Kidney (tissue), 14 donors: ENCODE results near the gene PCIF1. TPM values are rescaled to one million over a fixed set of nuclear protein-coding genes. Genes with fewer than 3 reads are reported as not detected.
A peak's percentile ranks its signal among the peaks of the same experiment; 100 is the strongest.
"Not testable (repeated sequence)": the region's sequence is repeated elsewhere in the genome, so short reads cannot be mapped to it uniquely, and the experiment has no call there.

Experiments
- DNase-seq, 5 donors: peaks; one replicate each; pipeline ENCODE4 v3.0.0-alpha.2; 2013 to 2020
- FAIRE-seq: peaks from 2 replicates; lab custom pipeline; 2012; peaks lifted over from hg19 to GRCh38; lab: Jason Lieb, UNC
- H3K27ac ChIP-seq, 2 donors: one replicate each; pipeline ENCODE4 v1.7.0; 2013; ENCODE audit warnings: low read depth in 2 of 2, low read length in 2 of 2, inconsistent platforms in 1 of 2
- H3K27me3 ChIP-seq: one replicate; pipeline ENCODE4 v1.7.1; 2013; ENCODE audit warnings: low read length, inconsistent platforms; ENCODE audit not compliant: control insufficient read depth, insufficient read depth
- H3K36me3 ChIP-seq, 3 donors: one replicate each; pipeline versions ENCODE4 v1.7.0 to v1.7.1; 2013; ENCODE audit warnings: low read length in 3 of 3, control low read depth in 1 of 3, inconsistent platforms in 1 of 3; ENCODE audit not compliant: insufficient read depth in 3 of 3, control insufficient read depth in 2 of 3
- H3K4me1 ChIP-seq, 3 donors: one replicate each; pipeline versions ENCODE4 v1.7.0 to v1.7.1; 2013; ENCODE audit warnings: low read length in 3 of 3, inconsistent platforms in 1 of 3, low read depth in 1 of 3; ENCODE audit not compliant: control insufficient read depth in 2 of 3, insufficient read depth in 2 of 3
- H3K4me3 ChIP-seq, 3 donors: one replicate each; pipeline versions ENCODE4 v1.7.0 to v1.8.1; 2013; ENCODE audit warnings: low read length in 3 of 3, control low read depth in 1 of 3, inconsistent platforms in 1 of 3
- H3K9ac ChIP-seq, 3 donors: one replicate each; pipeline versions ENCODE4 v1.7.0 to v1.7.1; 2013; ENCODE audit warnings: low read length in 3 of 3, control low read depth in 1 of 3, inconsistent platforms in 1 of 3
- H3K9me3 ChIP-seq, 3 donors: one replicate each; pipeline versions ENCODE4 v1.7.0 to v1.7.1; 2013; ENCODE audit warnings: low read length in 3 of 3, control low read depth in 1 of 3, inconsistent platforms in 1 of 3; ENCODE audit not compliant: control insufficient read depth in 2 of 3, insufficient read depth in 1 of 3
- CTCF ChIP-seq: IDR thresholded peaks from 3 replicates; pipeline ENCODE4 v1.5.1; 2012; ENCODE audit warnings: mild to moderate bottlenecking, moderate library complexity, borderline replicate concordance; ENCODE audit not compliant: insufficient read depth; ENCODE audit errors: extremely low read depth
- intact Hi-C: fragments of 100-400 bp; cut with DNase I; formaldehyde crosslinking; loops from one replicate; pipeline ENCODE4 v1.11.1; 2022
- polyA plus RNA-seq: library from polyadenylated mRNA; stranded (reverse); fragments of 350-450 nt; fragmentation: Illumina TruSeq; extraction: RNeasy Lipid Tissue Mini Kit (QIAGEN cat#74804); gene quantifications from one replicate; pipeline ENCODE4 v1.2.3, GENCODE V29; 2014; ENCODE audit warnings: low read depth, low replicate concordance; ENCODE audit not compliant: insufficient read depth
- total RNA-seq: library from RNA; stranded (reverse); fragmentation: NEBNext Ultra II Directional; extraction: Animal tissue kit (Norgen Biotek cat#: 25700); gene quantifications from one replicate; pipeline ENCODE4 v1.2.1, GENCODE V29; 2021
- donor health status: control.
- donor health status: control.
- donor health status: control.
- donor health status: control.
- donor health status: control.
- donor health status: DM: yes; HTN: yes; CAD: no.
- donor health status: Normal renal cell carcinoma (clear cell type).

Gene PCIF1
- total and polyA plus RNA-seq, 2 donors from 2014 or later = 27.4 to 43.1 TPM

GRCh38 chr20:45993197-45993951 is 58.9 kb downstream of the PCIF1 start:
- FAIRE-seq = no peak
- intact Hi-C loops = no loop called here

GRCh38 chr20:45994761-45995493 is 60.4 kb downstream of the PCIF1 start:
- FAIRE-seq (no peak), DNase-seq (peak in 1 of 5 donors; percentile 26)
- no peak overlapping the region for H3K9ac ChIP-seq
- no peak for TF ChIP-seq CTCF
- H3K27me3 ChIP-seq = no peaks in the 10 kb centered on the region
- no peaks in the 10 kb centered on the region for H3K9me3 ChIP-seq
- H3K27ac ChIP-seq = no peak overlapping the region
- no peaks in the 10 kb centered on the region for H3K4me1 ChIP-seq
- no peaks in the 10 kb centered on the region for H3K36me3 ChIP-seq
- no peak overlapping the region for H3K4me3 ChIP-seq
- intact Hi-C loops = no loop called here

More at GRCh38 chr20:45993197-45993951, 58.9 kb downstream of the PCIF1 start:
- no peak overlapping the region for H3K27ac ChIP-seq
- no peak overlapping the region for H3K4me3 ChIP-seq
- H3K36me3 ChIP-seq = no peaks in the 10 kb centered on the region
- no peaks in the 10 kb centered on the region for H3K4me1 ChIP-seq
- peak in 1 of 5 donors; percentile 85 for DNase-seq
- no peaks in the 10 kb centered on the region for H3K27me3 ChIP-seq
- TF ChIP-seq CTCF = no peak
- no peaks in the 10 kb centered on the region for H3K9me3 ChIP-seq
- H3K9ac ChIP-seq = no peak overlapping the region

DNA sequence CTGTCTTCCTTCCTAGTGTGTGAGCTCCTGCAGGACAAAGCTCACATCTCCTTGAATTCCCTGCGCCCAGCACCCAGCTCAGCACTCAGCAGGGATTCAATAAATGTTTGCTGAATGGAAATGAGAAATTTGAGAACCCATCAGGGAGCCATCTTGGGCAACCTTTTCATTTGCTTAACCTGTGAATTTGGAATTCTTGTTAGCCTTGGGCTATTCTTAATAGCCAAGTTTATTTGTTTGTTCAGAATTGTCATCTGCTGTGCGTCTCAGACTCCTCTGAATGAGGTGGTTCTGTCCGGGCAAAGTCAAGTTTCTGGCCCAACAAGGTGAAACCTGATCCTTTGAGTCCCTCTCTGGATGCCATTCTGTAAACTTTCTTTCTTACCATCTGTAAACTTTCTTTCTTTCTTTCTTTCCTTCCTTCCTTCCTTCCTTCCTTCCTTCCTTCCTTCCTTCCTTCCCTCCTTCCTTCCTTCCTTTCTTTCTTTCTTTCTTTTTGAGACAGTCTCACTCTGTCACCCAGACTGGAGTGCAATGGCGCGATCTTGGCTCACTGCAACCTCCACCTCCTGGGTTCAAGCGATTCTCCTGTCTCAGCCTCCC is 61.1 kb downstream of the PCIF1 start:
- H3K27me3 ChIP-seq, H3K9me3 ChIP-seq, H3K36me3 ChIP-seq, intact Hi-C loops, H3K4me1 ChIP-seq, H3K9ac ChIP-seq, DNase-seq, FAIRE-seq, H3K4me3 ChIP-seq, H3K27ac ChIP-seq: not testable (repeated sequence)

DNA sequence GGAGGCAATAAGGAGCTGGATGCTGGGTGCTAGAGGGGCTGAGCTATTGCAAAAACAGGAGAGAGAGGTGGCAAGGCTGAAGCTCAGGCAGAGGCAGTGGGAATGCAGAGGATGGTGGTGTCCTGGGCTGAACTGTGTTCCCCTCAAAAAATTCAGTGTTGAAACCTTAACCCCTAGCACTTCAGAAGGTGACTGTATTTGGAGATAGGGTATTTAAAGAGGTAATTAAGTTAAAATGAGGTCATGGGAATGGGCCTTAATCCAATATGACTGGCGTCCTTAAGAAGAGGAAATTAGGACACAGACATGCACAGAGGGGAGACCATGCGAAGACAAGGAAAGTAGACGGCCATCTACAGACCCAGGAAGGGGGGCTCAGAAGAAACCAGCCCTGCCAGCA is 62.7 kb downstream of the PCIF1 start:
- intact Hi-C loops = no loop called here
- no peaks in the 10 kb centered on the region for H3K9me3 ChIP-seq
- no peaks in the 10 kb centered on the region for H3K4me1 ChIP-seq
- H3K36me3 ChIP-seq = no peaks in the 10 kb centered on the region
- no peaks in the 10 kb centered on the region for H3K27me3 ChIP-seq
- H3K4me3 ChIP-seq = no peak overlapping the region
- FAIRE-seq = no peak
- peak in 1 of 5 donors; percentile 3 for DNase-seq
- TF ChIP-seq CTCF = no peak
- H3K9ac ChIP-seq = no peak overlapping the region
- H3K27ac ChIP-seq = no peak overlapping the region
